ENCODE results near the gene PXMP4.

PXMP4 gene

DNA sequence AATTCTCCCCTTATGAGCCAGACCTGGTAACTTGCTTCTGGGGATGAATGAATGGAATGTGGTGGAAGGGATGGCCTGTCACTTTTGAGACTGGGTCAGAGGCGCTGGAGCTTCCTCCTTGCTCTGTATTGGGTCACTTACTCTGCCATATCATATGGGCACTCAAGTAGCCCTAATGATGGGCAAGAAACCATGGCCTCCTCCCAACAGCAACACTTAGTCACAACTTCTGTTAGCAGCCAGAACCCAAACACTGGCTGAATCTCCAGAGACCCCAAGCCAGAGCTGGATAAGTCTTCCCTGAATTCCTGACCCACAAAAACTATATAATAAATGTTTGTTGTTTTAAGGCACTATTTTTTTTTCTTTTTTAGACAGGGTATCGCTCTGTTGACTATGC lies 39.4 kb downstream of the PXMP4 start:
- no peaks in the 10 kb centered on the region for H3K9me3 Mint-ChIP-seq
- DNase-seq = no peak
- no peak overlapping the region for H3K4me3 Mint-ChIP-seq
- no peaks in the 10 kb centered on the region for H3K27me3 Mint-ChIP-seq
- H3K36me3 Mint-ChIP-seq (ENCODE audit: insufficient read depth) = peaks cover 7% of the 10 kb centered on the region
- H3K4me1 Mint-ChIP-seq (ENCODE audit: low read depth in 2 of 2) = peaks cover 20 to 24% of the 10 kb centered on the region in 2 donors
- H3K27ac Mint-ChIP-seq = peak overlapping the region in 1 of 2 donors; percentile 74
- ATAC-seq (replicated peaks) = no peak

DNA sequence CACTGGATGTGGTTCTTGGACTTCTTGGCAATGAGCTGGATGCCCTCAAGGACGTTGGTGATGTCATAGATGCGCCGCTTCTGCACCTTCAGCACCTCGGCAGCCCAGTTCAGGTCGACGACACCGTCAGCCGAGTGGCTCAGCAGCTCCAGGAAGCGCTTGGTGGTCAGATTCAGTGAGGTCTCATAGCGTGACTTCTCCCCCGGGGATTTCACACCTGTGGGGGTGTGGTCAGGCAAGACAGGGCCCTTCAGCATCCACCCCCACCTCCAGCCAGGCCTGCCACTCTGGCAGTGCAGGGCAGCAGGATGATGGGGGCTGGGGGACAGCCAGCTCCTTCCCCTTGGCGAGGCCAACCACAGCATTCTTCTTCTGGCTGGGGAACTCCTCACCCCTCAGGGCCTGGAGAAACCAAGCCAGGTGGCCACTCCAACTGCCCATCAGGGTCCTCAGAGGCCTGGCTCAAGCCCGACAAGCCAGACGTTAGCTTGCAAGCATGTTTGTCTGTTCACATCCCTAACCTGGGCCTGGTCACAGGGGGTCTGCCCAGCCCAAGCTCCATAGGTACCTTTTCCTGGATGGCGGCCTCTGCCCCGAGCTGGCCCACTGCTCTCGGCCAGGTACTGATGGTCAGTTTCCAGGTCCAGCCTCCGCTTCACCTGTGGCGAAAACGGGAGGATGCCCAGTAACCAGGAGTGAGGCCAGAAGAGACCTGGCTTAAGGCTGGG lies 40.2 kb downstream of the PXMP4 start:
- Mint-ChIP-seq H3K27me3 (no peaks in the 10 kb centered on the region), H3K36me3 (ENCODE audit: insufficient read depth) (peaks cover 3% of the 10 kb centered on the region), H3K9me3 (no peaks in the 10 kb centered on the region), H3K4me3 (peak overlapping the region; percentile 19 to 40), H3K27ac (peak overlapping the region; percentile 74 to 85), H3K4me1 (ENCODE audit: low read depth in 2 of 2) (peaks cover 21 to 24% of the 10 kb centered on the region in 2 donors)
- DNase-seq = peak in 2 of 3 experiments; percentile 23 to 25
- peak; percentile 83 for ATAC-seq (replicated peaks)

GRCh38 chr20:33677991-33678702 lies 42.0 kb downstream of the PXMP4 start:
- Mint-ChIP-seq H3K27ac (peak overlapping the region; percentile 74 to 85), H3K9me3 (no peaks in the 10 kb centered on the region), H3K27me3 (no peaks in the 10 kb centered on the region), H3K4me3 (no peak overlapping the region), H3K36me3 (ENCODE audit: insufficient read depth) (peaks cover 7% of the 10 kb centered on the region), H3K4me1 (ENCODE audit: low read depth in 2 of 2) (peaks cover 29 to 30% of the 10 kb centered on the region in 2 donors)
- DNase-seq = no peak
- ATAC-seq (replicated peaks) = no peak

DNA sequence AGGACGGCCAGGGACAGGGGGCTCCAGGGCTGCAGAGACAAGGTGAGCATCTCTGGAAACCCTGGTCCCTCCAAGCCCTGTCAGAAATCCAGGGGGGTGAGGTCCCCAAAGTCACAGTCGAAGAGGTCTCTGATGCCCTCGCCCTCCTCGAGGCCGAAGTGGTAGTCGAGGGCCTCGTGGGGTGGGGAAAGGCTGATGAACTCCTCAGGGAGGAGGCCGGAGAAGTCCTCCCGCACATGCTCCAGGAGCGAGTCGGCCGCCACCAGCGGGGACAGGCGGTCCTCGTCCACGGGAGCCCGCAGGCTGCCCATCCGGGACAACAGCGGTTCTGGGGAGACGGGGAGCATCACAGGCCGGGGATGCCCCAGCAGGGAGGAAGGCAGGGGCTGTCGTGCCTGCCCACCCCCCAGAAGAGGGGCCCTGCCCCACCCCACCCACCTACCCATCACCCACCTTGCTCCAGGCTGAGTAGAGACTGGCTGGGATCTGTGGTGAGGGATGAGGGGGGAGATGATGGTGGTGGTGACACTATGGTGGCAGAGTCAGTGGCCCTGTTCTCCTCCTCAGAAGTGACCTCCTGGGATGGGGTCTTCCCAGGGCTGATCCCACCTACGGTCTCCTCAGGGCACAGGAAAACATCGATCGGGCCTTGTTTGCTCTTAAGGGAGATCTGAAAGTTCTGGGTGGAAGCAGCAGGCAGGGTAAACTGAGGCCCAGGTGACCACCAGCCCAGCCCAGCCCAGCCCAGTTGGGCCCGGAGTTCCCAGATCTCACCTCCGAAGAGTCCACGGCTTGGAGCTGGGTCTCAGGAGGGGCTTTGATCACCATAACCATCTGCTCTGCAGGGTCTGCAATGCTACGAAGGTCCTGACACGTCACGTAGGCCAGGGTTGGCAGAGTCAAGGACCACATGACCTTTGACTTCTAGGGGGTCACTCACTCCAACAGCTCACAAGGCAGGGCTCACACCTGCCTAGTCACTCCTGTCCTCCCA lies 43.2 kb downstream of the PXMP4 start:
- H3K27ac Mint-ChIP-seq = no peak overlapping the region
- no peak for ATAC-seq (replicated peaks)
- no peaks in the 10 kb centered on the region for H3K27me3 Mint-ChIP-seq
- no peak overlapping the region for H3K4me3 Mint-ChIP-seq
- DNase-seq = no peak
- no peaks in the 10 kb centered on the region for H3K9me3 Mint-ChIP-seq
- peaks cover 33 to 42% of the 10 kb centered on the region in 2 donors for H3K4me1 Mint-ChIP-seq (ENCODE audit: low read depth in 2 of 2)
- peaks cover 7% of the 10 kb centered on the region for H3K36me3 Mint-ChIP-seq (ENCODE audit: insufficient read depth)

DNA sequence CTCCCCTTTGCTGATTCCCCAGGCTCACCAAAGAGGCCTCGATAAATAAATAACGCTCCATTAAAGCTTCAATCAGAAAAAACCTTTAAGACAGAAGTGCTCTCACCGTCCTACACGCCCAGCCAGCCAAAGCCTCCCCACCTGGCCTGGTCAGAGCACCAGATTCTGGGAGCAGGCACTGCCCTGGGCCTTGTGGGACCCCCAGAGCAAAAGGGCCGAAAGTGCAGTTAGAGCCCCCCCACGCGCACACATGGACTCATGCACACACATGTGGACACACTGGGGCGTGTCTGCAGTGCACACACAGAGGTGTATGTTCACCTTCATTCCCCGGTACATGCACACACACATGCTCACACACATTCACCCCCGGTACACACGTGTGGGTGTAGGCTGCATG lies 44.0 kb downstream of the PXMP4 start:
- DNase-seq = no peak
- Mint-ChIP-seq H3K9me3 (no peaks in the 10 kb centered on the region), H3K36me3 (ENCODE audit: insufficient read depth) (peaks cover 4% of the 10 kb centered on the region), H3K4me1 (ENCODE audit: low read depth in 2 of 2) (peaks cover 31 to 42% of the 10 kb centered on the region in 2 donors), H3K4me3 (peak overlapping the region; percentile 40 to 45), H3K27ac (peak overlapping the region in 1 of 2 donors; percentile 56), H3K27me3 (no peaks in the 10 kb centered on the region)
- no peak for ATAC-seq (replicated peaks)

- no peak for ATAC-seq (replicated peaks)
- no peaks in the 10 kb centered on the region for H3K27me3 Mint-ChIP-seq
- peak overlapping the region; percentile 69 to 81 for H3K4me3 Mint-ChIP-seq
- H3K36me3 Mint-ChIP-seq (ENCODE audit: insufficient read depth) = peaks cover 4% of the 10 kb centered on the region
- no peak for DNase-seq
- H3K4me1 Mint-ChIP-seq (ENCODE audit: low read depth in 2 of 2) = peaks cover 31 to 39% of the 10 kb centered on the region in 2 donors
- H3K9me3 Mint-ChIP-seq = no peaks in the 10 kb centered on the region
- H3K27ac Mint-ChIP-seq = no peak overlapping the region
These were observed 44.8 kb downstream of the PXMP4 start for GRCh38 chr20:33675136-33675959.

- Mint-ChIP-seq H3K4me3 (peak within 1 kb of the TSS; percentile 88 to 90), H3K4me1 (ENCODE audit: low read depth in 2 of 2) (peaks cover 28 to 31% of the 10 kb centered on the region in 2 donors), H3K9me3 (no peaks in the 10 kb centered on the region), H3K36me3 (ENCODE audit: insufficient read depth) (peaks cover 4% of the 10 kb centered on the region), H3K27me3 (no peaks in the 10 kb centered on the region), H3K27ac (peak within 1 kb of the TSS; percentile 86 to 91)
- ATAC-seq (replicated peaks) = peak; percentile 91
- peak; percentile 40 to 52 (median 42) for DNase-seq
These were observed 45.6 kb downstream of the PXMP4 start, which contains the start of gene NECAB3 for GRCh38 chr20:33674294-33675135. Gene NECAB3 (minus strand): TSS chr20:33674428. CDS start chr20:33674352, 76 bp downstream.

GRCh38 chr20:33673410-33674293 lies 46.5 kb downstream of the PXMP4 start:
- H3K27ac Mint-ChIP-seq = peak overlapping the region; percentile 86 to 91
- DNase-seq = no peak
- H3K27me3 Mint-ChIP-seq = no peaks in the 10 kb centered on the region
- peak overlapping the region; percentile 88 to 90 for H3K4me3 Mint-ChIP-seq
- no peaks in the 10 kb centered on the region for H3K9me3 Mint-ChIP-seq
- no peak for ATAC-seq (replicated peaks)
- peaks cover 21 to 24% of the 10 kb centered on the region in 2 donors for H3K4me1 Mint-ChIP-seq (ENCODE audit: low read depth in 2 of 2)
- H3K36me3 Mint-ChIP-seq (ENCODE audit: insufficient read depth) = peaks cover 4% of the 10 kb centered on the region

GRCh38 chr20:33673114-33673409 lies 47.0 kb downstream of the PXMP4 start:
- peaks cover 24 to 26% of the 10 kb centered on the region in 2 donors for H3K4me1 Mint-ChIP-seq (ENCODE audit: low read depth in 2 of 2)
- H3K27me3 Mint-ChIP-seq = no peaks in the 10 kb centered on the region
- DNase-seq (no peak), ATAC-seq (replicated peaks) (no peak)
- peak overlapping the region; percentile 88 to 90 for H3K4me3 Mint-ChIP-seq
- H3K36me3 Mint-ChIP-seq (ENCODE audit: insufficient read depth) = peaks cover 4% of the 10 kb centered on the region
- peak overlapping the region; percentile 86 to 91 for H3K27ac Mint-ChIP-seq
- H3K9me3 Mint-ChIP-seq = no peaks in the 10 kb centered on the region

GRCh38 chr20:33672426-33673113 lies 47.5 kb downstream of the PXMP4 start:
- Mint-ChIP-seq H3K4me1 (ENCODE audit: low read depth in 2 of 2) (peaks cover 27 to 28% of the 10 kb centered on the region in 2 donors), H3K27me3 (no peaks in the 10 kb centered on the region), H3K36me3 (ENCODE audit: insufficient read depth) (peaks cover 4% of the 10 kb centered on the region), H3K27ac (peak overlapping the region; percentile 86 to 91), H3K4me3 (peak overlapping the region; percentile 88 to 90), H3K9me3 (no peaks in the 10 kb centered on the region)
- DNase-seq = no peak
- ATAC-seq (replicated peaks) = no peak

Data from effector memory CD8-positive, alpha-beta T cell (primary cell).